Tibial nerve (tissue), 4 donors: Measurements from ENCODE around the gene ZNF518B. TPM values are rescaled to one million over a fixed set of nuclear protein-coding genes. Genes with fewer than 3 reads are reported as not detected.

ENCODE experiments used
- DNase-seq, 2 donors: peaks; one replicate each; pipeline ENCODE4 v3.0.0-alpha.2; 2019; ENCODE audit warnings: low spot score in 2 of 2
- H3K27ac ChIP-seq, 4 donors: fragments of 200-600 bp; sonication (generic) in 3 of 4; one replicate each; pipeline ENCODE4 v1.5.1; 2017 to 2019; ENCODE audit warnings: mild to moderate bottlenecking in 1 of 4
- H3K27me3 ChIP-seq, 2 donors: fragments of 200-600 bp; sonication (generic) in 1 of 2; one replicate each; pipeline versions ENCODE4 v1.5.1 to v1.6.0; 2017 to 2019
- H3K36me3 ChIP-seq, 3 donors: fragments of 200-600 bp; sonication (generic); one replicate each; pipeline ENCODE4 v1.5.1; 2018 to 2019
- H3K4me1 ChIP-seq, 4 donors: fragments of 200-600 bp; sonication (generic) in 3 of 4; one replicate each; pipeline ENCODE4 v1.5.1; 2017 to 2019
- H3K4me3 ChIP-seq, 4 donors: fragments of 200-600 bp; sonication (generic) in 3 of 4; one replicate each; pipeline ENCODE4 v1.5.1; 2017 to 2019; ENCODE audit warnings: mild to moderate bottlenecking in 1 of 4, moderate library complexity in 1 of 4
- H3K9me3 ChIP-seq, 4 donors: fragments of 200-600 bp; sonication (generic) in 3 of 4; one replicate each; pipeline ENCODE4 v1.5.1; 2017 to 2019
- CTCF ChIP-seq, 5 experiments: fragments of 200-600 bp in 3 of 5; fragments of 450-650 bp in 2 of 5; sonication (generic) in 3 of 5; IDR thresholded peaks; one replicate each; pipeline ENCODE4 v1.5.1; 2016 to 2019; ENCODE audit warnings: antibody characterized with exemption in 5 of 5, mild to moderate bottlenecking in 3 of 5, moderate library complexity in 2 of 5
- EP300 ChIP-seq, 2 donors: sonication (generic); formaldehyde crosslinking; IDR thresholded peaks; one replicate each; pipeline ENCODE4 v1.6.1; 2017; ENCODE audit warnings: antibody characterized with exemption in 2 of 2, mild to moderate bottlenecking in 1 of 2
- POLR2A ChIP-seq, 2 donors: fragments of 450-650 bp; IDR thresholded peaks; one replicate each; pipeline ENCODE4 v1.6.1; 2017; ENCODE audit warnings: antibody characterized with exemption in 2 of 2, mild to moderate bottlenecking in 2 of 2, moderate library complexity in 2 of 2
- WGBS, 2 donors: methylation state at CpG; one replicate each; pipeline ENCODE4 v1.1.5; 2018; 5-methylcytosine and 5-hydroxymethylcytosine counted together
- total RNA-seq, 4 donors: library from RNA; depleted of rRNA; stranded (reverse); fragments of >200 nt; gene quantifications; one replicate each; pipeline ENCODE4 v1.1.0, GENCODE V29; 2016

Gene ZNF518B
- total RNA-seq, 4 donors from 2014 or later, result 7.5 to 13.5 (median 10.5) TPM

GRCh38 chr4:10500776-10501175 lies 43.5 kb upstream of the ZNF518B start:
- Histone ChIP-seq H3K9me3 (no peaks in the 10 kb centered on the region), H3K36me3 (no peaks in the 10 kb centered on the region), H3K4me1 (no peaks in the 10 kb centered on the region), H3K27ac (no peak overlapping the region), H3K27me3 (no peaks in the 10 kb centered on the region), H3K4me3 (no peak overlapping the region)
- TF ChIP-seq EP300 (IDR thresholded peaks at IDR 0.05) (no peak), CTCF (IDR thresholded peaks at IDR 0.05) (no peak), POLR2A (IDR thresholded peaks at IDR 0.05) (no peak)
- DNase-seq, result no peak
- 72 to 75% methylated on average over 6 of the region's 6 CpGs for WGBS, 2 donors

GRCh38 chr4:10496200-10496599 lies 39.0 kb upstream of the ZNF518B start:
- no peaks in the 10 kb centered on the region for H3K27me3 ChIP-seq
- no peaks in the 10 kb centered on the region for H3K9me3 ChIP-seq
- no peak for DNase-seq
- no peak overlapping the region for H3K4me3 ChIP-seq
- 43 to 49% methylated on average over 4 of the region's 4 CpGs for WGBS, 2 donors
- H3K36me3 ChIP-seq, result no peaks in the 10 kb centered on the region
- TF ChIP-seq CTCF (IDR thresholded peaks at IDR 0.05) (no peak), POLR2A (IDR thresholded peaks at IDR 0.05) (no peak), EP300 (IDR thresholded peaks at IDR 0.05) (no peak)
- no peaks in the 10 kb centered on the region for H3K4me1 ChIP-seq
- H3K27ac ChIP-seq, result no peak overlapping the region

- Histone ChIP-seq H3K27me3 (no peaks in the 10 kb centered on the region), H3K36me3 (no peaks in the 10 kb centered on the region), H3K4me3 (no peak overlapping the region), H3K9me3 (no peaks in the 10 kb centered on the region), H3K27ac (no peak overlapping the region), H3K4me1 (no peaks in the 10 kb centered on the region)
- WGBS, 2 donors, result 72 to 75% methylated on average over 8 of the region's 8 CpGs
- TF ChIP-seq CTCF (IDR thresholded peaks at IDR 0.05), result no peak
- no peak for TF ChIP-seq EP300 (IDR thresholded peaks at IDR 0.05)
- no peak for TF ChIP-seq POLR2A (IDR thresholded peaks at IDR 0.05)
- DNase-seq, result no peak
Observed at GRCh38 chr4:10495651-10496050, 38.4 kb upstream of the ZNF518B start.

- TF ChIP-seq POLR2A (IDR thresholded peaks at IDR 0.05) (no peak), EP300 (IDR thresholded peaks at IDR 0.05) (no peak), CTCF (IDR thresholded peaks at IDR 0.05) (no peak)
- Histone ChIP-seq H3K4me1 (no peaks in the 10 kb centered on the region), H3K27me3 (no peaks in the 10 kb centered on the region), H3K9me3 (no peaks in the 10 kb centered on the region), H3K36me3 (no peaks in the 10 kb centered on the region), H3K27ac (no peak overlapping the region), H3K4me3 (no peak overlapping the region)
- DNase-seq, result no peak
- whole genome bisulfite sequencing, 2 donors, result 18 to 26% methylated on average over 11 of the region's 11 CpGs
Observed at GRCh38 chr4:10492464-10492863, 35.2 kb upstream of the ZNF518B start.

- Histone ChIP-seq H3K27ac (no peak overlapping the region), H3K4me1 (no peaks in the 10 kb centered on the region), H3K36me3 (no peaks in the 10 kb centered on the region), H3K27me3 (no peaks in the 10 kb centered on the region), H3K9me3 (no peaks in the 10 kb centered on the region), H3K4me3 (no peak overlapping the region)
- no peak for TF ChIP-seq CTCF (IDR thresholded peaks at IDR 0.05)
- no peak for TF ChIP-seq EP300 (IDR thresholded peaks at IDR 0.05)
- no peak for TF ChIP-seq POLR2A (IDR thresholded peaks at IDR 0.05)
- DNase-seq, result no peak
- WGBS, 2 donors, result 85 to 89% methylated on average over 3 of the region's 3 CpGs
Observed at GRCh38 chr4:10491401-10491800, 34.2 kb upstream of the ZNF518B start.
